ENCODE measurements around the gene PARG. TPM values are rescaled to one million over a fixed set of nuclear protein-coding genes. Genes with fewer than 3 reads are reported as not detected.

PARG gene
- total RNA-seq, 1 donor: 33.3 TPM

- H3K4me3 ChIP-seq (ENCODE audit: low read depth, low read length): no peak overlapping the region
- DNase-seq (ENCODE audit: low read depth): no peak
- no peak for TF ChIP-seq CTCF (IDR thresholded peaks at IDR 0.05; ENCODE audit: insufficient read depth, low read length)
Observed at GRCh38 chr10:49833168-49833567, 108.7 kb downstream of the PARG start.

- no peak overlapping the region for H3K4me3 ChIP-seq (ENCODE audit: low read depth, low read length)
- no peak for TF ChIP-seq CTCF (IDR thresholded peaks at IDR 0.05; ENCODE audit: insufficient read depth, low read length)
- peak; percentile 25 for DNase-seq (ENCODE audit: low read depth)
Observed at GRCh38 chr10:49831352-49832035, 110.3 kb downstream of the PARG start.

- no peak for TF ChIP-seq CTCF (IDR thresholded peaks at IDR 0.05; ENCODE audit: insufficient read depth, low read length)
- DNase-seq (ENCODE audit: low read depth): no peak
- no peak overlapping the region for H3K4me3 ChIP-seq (ENCODE audit: low read depth, low read length)
Observed at GRCh38 chr10:49830846-49831245, 111.0 kb downstream of the PARG start.

GRCh38 chr10:49830016-49830415, 111.8 kb downstream of the PARG start:
- DNase-seq (ENCODE audit: low read depth): no peak
- no peak for TF ChIP-seq CTCF (IDR thresholded peaks at IDR 0.05; ENCODE audit: insufficient read depth, low read length)
- no peak overlapping the region for H3K4me3 ChIP-seq (ENCODE audit: low read depth, low read length)

GRCh38 chr10:49827297-49827696, 114.5 kb downstream of the PARG start:
- TF ChIP-seq CTCF (IDR thresholded peaks at IDR 0.05; ENCODE audit: insufficient read depth, low read length): no peak
- DNase-seq (ENCODE audit: low read depth): no peak
- no peak overlapping the region for H3K4me3 ChIP-seq (ENCODE audit: low read depth, low read length)

GRCh38 chr10:49819234-49819958, 122.4 kb downstream of the PARG start:
- TF ChIP-seq CTCF (IDR thresholded peaks at IDR 0.05; ENCODE audit: insufficient read depth, low read length): no peak
- DNase-seq (ENCODE audit: low read depth): no peak
- H3K4me3 ChIP-seq (ENCODE audit: low read depth, low read length): no peak overlapping the region

All from fibroblast of the aortic adventitia (primary cell).